Measurements from ENCODE around the gene ITGA2B. TPM values are rescaled to one million over a fixed set of nuclear protein-coding genes. Genes with fewer than 3 reads are reported as not detected.

Gene ITGA2B
- total RNA-seq, 4 donors from 2014 or later, result 0.14 to 0.32 TPM; not detected in 2

DNA sequence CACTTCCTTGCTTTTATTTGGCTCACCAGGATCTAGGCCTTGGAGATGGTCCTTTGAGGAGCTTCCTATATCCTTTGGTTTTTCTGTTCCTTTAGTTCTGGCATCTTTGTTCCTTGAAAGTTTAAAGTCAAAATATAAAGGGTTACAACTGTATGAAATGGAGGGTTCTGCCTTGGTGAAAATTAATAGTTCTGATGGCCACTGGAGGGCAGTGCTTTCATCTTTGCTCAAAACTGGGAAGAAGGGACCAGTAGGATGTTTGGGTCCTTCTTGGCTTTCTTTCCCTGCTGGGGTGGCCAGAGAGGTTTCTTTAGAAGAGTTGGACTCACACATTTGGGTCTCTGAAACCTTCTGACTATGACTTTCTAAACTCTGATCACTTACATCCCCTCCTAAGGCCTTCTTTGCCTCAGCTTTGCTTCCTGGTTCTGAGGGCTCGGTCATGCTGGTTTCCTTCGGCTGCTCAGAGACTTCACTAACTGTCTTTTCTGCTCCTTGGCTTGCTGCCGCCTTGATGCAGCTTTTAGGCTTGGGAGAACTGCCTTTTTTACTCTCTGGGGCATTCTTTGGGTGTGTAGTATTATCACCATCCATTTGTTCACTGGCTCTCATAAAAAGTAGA, 10.9 kb upstream of the ITGA2B start:
- TF ChIP-seq, protein P1, sequence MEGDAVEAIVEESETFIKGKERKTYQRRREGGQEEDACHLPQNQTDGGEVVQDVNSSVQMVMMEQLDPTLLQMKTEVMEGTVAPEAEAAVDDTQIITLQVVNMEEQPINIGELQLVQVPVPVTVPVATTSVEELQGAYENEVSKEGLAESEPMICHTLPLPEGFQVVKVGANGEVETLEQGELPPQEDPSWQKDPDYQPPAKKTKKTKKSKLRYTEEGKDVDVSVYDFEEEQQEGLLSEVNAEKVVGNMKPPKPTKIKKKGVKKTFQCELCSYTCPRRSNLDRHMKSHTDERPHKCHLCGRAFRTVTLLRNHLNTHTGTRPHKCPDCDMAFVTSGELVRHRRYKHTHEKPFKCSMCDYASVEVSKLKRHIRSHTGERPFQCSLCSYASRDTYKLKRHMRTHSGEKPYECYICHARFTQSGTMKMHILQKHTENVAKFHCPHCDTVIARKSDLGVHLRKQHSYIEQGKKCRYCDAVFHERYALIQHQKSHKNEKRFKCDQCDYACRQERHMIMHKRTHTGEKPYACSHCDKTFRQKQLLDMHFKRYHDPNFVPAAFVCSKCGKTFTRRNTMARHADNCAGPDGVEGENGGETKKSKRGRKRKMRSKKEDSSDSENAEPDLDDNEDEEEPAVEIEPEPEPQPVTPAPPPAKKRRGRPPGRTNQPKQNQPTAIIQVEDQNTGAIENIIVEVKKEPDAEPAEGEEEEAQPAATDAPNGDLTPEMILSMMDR (IDR thresholded peaks at IDR 0.05), result peak; percentile 22 to 32 (median 27)
- TF ChIP-seq POLR2A (IDR thresholded peaks at IDR 0.05), result no peak
- peaks cover 0 to 32% (median 14%) of the 10 kb centered on the region in 4 donors for H3K36me3 ChIP-seq
- intact Hi-C loops (cut with DNase I; ENCODE audit: low total_unique reads), result no loop called here

DNA sequence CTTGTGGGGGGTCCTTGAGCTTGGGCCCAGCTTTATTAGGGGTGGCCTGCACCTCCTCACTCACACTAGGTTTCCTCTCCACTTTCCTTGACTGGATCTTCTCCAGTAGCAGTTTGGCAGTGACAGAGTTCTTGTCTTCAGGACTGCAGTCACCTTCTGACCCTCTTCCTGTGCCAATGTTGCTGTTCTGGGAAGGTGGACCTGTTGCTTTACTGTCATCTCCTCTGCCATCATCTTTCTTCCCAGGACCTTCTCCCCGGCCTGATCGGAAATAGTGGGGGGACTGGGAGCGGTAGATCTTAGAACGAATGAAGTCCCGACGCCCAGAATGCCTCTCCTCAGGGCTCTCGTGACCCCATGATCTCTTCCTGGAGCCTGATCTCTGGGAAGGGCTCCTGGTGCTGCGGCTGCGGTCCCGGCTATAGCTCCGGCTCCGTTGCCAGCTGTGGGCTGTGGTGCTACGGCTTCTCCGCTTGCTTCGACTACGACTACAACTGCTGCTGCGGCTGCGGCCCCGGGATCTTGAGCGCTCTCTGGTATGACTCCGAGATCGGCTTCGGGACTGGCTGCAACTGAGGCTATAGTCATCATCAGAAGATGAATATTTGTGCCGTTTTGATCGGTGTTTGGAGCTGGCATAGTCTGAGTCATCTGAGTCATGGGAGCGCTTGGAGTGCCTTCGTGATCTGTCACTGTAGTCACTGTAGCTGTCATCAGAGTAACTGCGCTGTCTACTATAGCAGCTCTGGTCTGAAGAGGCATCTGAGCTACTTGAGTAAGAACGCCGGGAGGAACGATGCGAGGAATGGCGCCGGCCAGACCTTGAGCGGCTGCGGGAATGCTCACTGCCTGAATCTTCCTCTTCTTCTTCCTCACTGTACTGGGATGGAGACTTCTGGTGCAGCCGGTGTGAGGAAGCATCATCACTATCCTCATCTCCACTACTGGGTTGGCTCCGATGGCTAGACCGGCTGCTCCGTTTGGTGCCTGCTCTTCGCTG, 9.5 kb upstream of the ITGA2B start:
- intact Hi-C loops (cut with DNase I; ENCODE audit: low total_unique reads) (no loop called here), in situ Hi-C loops (cut with MboI; ENCODE audit: low pct_ligation_motif_present in 1 of 4, low pct_unique_long_range_greater_than_20kb in 1 of 4, low sequenced_read_pairs in 3 of 4) (loop anchor here in 1 of 4 donors (25.0 kb wide), 1 partner anchor 113 kb away; the partner anchor contains the start of gene GPATCH8)
- Histone ChIP-seq H3K27ac (no peak overlapping the region), H3K9me3 (no peaks in the 10 kb centered on the region), H3K36me3 (peaks cover 0 to 27% (median 9%) of the 10 kb centered on the region in 4 donors), H3K27me3 (no peaks in the 10 kb centered on the region), H3K4me1 (no peaks in the 10 kb centered on the region), H3K4me3 (no peak overlapping the region)
- no peak for DNase-seq
- TF ChIP-seq POLR2AphosphoS5 (IDR thresholded peaks at IDR 0.05) (no peak), POLR2A (IDR thresholded peaks at IDR 0.05) (no peak), EP300 (IDR thresholded peaks at IDR 0.05; ENCODE audit: low read depth) (no peak)
- TF ChIP-seq, protein P1 (IDR thresholded peaks at IDR 0.05), result no peak
- WGBS, 2 donors (ENCODE audit: low coverage in 1 of 2), result 97% methylated on average over 41 of the region's 41 CpGs; no CpG with 5 or more reads in 1 of the 2 donors

More for the DNA sequence above, 10.9 kb upstream of the ITGA2B start:
- WGBS, 2 donors (ENCODE audit: low coverage in 1 of 2), result 90 to 93% methylated on average over 2 to 3 of the region's 3 CpGs
- no peaks in the 10 kb centered on the region for H3K27me3 ChIP-seq
- H3K4me3 ChIP-seq, result no peak overlapping the region
- DNase-seq, result no peak
- in situ Hi-C loops (cut with MboI; ENCODE audit: low pct_ligation_motif_present in 1 of 4, low pct_unique_long_range_greater_than_20kb in 1 of 4, low sequenced_read_pairs in 3 of 4), result no loop called here
- H3K4me1 ChIP-seq, result no peaks in the 10 kb centered on the region
- no peak overlapping the region for H3K27ac ChIP-seq
- H3K9me3 ChIP-seq, result no peaks in the 10 kb centered on the region

DNA sequence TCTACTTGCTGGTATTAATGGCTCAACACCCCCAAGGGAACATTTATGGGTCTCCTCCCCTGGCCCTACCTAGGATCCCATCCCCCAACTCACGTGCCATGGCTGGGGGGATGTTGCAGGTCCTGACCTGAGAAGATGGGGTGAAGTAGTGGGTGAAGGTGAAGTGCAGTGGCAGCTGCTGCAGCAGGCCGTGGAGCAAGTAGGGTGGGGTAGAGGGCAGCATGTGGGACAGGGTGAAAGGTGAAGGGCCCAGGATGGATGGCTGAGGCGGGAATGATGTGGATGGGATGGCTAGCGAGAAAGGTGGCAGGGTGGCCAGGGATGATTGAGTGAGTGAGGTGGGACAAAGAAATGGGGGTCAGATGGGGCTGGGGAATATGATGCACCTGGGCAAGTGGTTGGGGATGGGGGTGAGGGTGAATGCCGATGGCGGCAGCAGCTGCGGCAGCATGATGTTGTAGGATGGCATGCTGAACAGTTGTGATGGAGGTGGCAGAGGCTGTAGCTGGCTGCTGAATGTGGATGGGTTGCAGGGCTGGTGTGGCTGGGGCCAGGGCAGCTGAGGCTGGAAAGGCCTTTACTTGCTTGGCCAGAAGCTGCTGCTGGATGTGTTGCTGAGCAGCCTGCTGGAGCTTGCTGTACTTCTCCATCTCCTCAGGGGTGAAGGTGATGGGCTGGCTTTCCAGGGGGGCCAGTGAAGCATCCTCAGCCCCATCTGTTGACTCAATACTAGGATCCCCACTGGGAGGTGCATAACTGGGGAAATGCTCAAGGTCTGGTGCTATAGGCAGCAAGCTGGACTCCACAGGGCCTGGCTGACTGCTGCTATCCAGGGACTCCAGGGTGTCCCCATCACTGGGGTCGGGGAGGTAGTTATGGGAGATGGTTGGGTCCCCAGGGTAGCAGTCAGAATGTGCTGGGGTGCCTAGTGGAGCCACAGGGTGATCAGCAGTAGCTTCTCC, 8.3 kb upstream of the ITGA2B start:
- no peak overlapping the region for H3K27ac ChIP-seq
- no peak for DNase-seq
- H3K9me3 ChIP-seq, result no peaks in the 10 kb centered on the region
- H3K4me3 ChIP-seq, result no peak overlapping the region
- WGBS, 2 donors (ENCODE audit: low coverage in 1 of 2), result 93 to 94% methylated on average over 7 to 8 of the region's 8 CpGs
- intact Hi-C loops (cut with DNase I; ENCODE audit: low total_unique reads) (no loop called here), in situ Hi-C loops (cut with MboI; ENCODE audit: low pct_ligation_motif_present in 1 of 4, low pct_unique_long_range_greater_than_20kb in 1 of 4, low sequenced_read_pairs in 3 of 4) (loop anchor here in 1 of 4 donors (25.0 kb wide), 1 partner anchor 115 kb away; the partner anchor contains the start of gene GPATCH8)
- no peaks in the 10 kb centered on the region for H3K4me1 ChIP-seq
- H3K27me3 ChIP-seq, result no peaks in the 10 kb centered on the region
- TF ChIP-seq, protein P1 (IDR thresholded peaks at IDR 0.05), result no peak
- TF ChIP-seq POLR2AphosphoS5 (IDR thresholded peaks at IDR 0.05), result no peak
- TF ChIP-seq EP300 (IDR thresholded peaks at IDR 0.05; ENCODE audit: low read depth), result no peak
- no peak for TF ChIP-seq POLR2A (IDR thresholded peaks at IDR 0.05)
- peaks cover 0 to 27% (median 8%) of the 10 kb centered on the region in 4 donors for H3K36me3 ChIP-seq
